Liver (tissue), 3 donors: ENCODE measurements around the gene BDH1.

ENCODE experiments used
- FOXA1 ChIP-seq: IDR thresholded peaks from 2 replicates; pipeline ENCODE4 v1.6.1; 2016; ENCODE audit warnings: antibody characterized with exemption
- JUND ChIP-seq, 2 donors: IDR thresholded peaks; 2 replicates each; pipeline ENCODE4 v1.6.1; 2016; ENCODE audit warnings: antibody characterized with exemption in 2 of 2
- RAD21 ChIP-seq, 2 donors: IDR thresholded peaks; 2 replicates each; pipeline ENCODE4 v1.6.1; 2016; ENCODE audit warnings: antibody characterized with exemption in 2 of 2, mild to moderate bottlenecking in 2 of 2
- RXRA ChIP-seq, 2 donors: IDR thresholded peaks; 2 replicates each; pipeline ENCODE4 v1.6.1; 2017 to 2018; ENCODE audit warnings: antibody characterized with exemption in 2 of 2, mild to moderate bottlenecking in 1 of 2
- SP1 ChIP-seq: IDR thresholded peaks from 2 replicates; pipeline ENCODE4 v1.6.1; 2018; ENCODE audit warnings: antibody characterized with exemption, mild to moderate bottlenecking
- TF ChIP-seq, protein P1 (sequence below): fragments of 150-350 bp; IDR thresholded peaks from 2 replicates; pipeline ENCODE4 v1.5.1; 2017; ENCODE audit warnings: improper control_type of control experiment, low read depth, low read length; ENCODE audit not compliant: missing input control
- TF ChIP-seq, protein P2 (sequence below): IDR thresholded peaks from 2 replicates; pipeline ENCODE4 v1.6.1; 2016; ENCODE audit warnings: antibody characterized with exemption, mild to moderate bottlenecking
- donor health status: healthy.
- donor health status: healthy.

DNA sequence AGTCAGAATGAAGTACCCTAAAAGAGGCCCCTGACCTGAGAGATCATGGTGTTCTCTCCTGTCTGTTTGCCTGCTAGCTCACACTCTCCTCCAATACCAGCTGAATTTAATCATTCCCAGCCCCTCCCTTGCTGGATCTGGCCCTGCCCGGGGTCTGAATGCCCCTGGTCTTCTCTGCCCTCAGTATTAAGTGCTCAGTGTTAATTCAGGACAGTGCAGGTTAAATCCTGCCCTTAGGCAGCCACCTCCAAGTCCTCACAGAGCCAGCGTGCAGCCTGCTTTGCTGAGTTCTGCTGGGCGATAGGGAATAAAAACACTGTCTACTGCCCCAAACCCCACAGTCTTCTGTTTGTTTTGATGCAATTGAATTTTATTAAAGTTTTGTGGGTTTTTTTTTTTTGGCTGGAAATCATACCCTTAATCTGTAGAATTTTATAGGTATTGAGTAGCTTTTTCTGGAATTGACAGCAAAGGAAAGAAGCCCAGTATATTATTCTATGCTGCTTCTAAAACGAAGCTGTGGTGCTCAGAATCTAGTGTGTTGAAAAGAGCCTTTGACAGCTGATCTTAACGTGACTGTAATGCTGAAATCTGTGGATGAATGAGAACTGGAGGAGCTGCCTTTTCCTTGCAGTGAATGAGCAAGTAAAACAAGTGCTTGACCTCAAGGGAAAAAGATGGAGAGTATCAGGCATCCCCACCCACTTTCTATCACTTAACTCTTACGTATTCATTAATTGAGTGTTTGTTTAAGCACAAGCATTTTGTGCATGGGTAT lies 12.3 kb upstream of the BDH1 start:
- TF ChIP-seq SP1 (no peak), JUND (IDR thresholded peaks at IDR 0.05) (no peak), RXRA (IDR thresholded peaks at IDR 0.05) (no peak), FOXA1 (no peak), RAD21 (IDR thresholded peaks at IDR 0.05) (no peak)
- TF ChIP-seq, protein P1, sequence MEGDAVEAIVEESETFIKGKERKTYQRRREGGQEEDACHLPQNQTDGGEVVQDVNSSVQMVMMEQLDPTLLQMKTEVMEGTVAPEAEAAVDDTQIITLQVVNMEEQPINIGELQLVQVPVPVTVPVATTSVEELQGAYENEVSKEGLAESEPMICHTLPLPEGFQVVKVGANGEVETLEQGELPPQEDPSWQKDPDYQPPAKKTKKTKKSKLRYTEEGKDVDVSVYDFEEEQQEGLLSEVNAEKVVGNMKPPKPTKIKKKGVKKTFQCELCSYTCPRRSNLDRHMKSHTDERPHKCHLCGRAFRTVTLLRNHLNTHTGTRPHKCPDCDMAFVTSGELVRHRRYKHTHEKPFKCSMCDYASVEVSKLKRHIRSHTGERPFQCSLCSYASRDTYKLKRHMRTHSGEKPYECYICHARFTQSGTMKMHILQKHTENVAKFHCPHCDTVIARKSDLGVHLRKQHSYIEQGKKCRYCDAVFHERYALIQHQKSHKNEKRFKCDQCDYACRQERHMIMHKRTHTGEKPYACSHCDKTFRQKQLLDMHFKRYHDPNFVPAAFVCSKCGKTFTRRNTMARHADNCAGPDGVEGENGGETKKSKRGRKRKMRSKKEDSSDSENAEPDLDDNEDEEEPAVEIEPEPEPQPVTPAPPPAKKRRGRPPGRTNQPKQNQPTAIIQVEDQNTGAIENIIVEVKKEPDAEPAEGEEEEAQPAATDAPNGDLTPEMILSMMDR, result no peak
- TF ChIP-seq, protein P2, sequence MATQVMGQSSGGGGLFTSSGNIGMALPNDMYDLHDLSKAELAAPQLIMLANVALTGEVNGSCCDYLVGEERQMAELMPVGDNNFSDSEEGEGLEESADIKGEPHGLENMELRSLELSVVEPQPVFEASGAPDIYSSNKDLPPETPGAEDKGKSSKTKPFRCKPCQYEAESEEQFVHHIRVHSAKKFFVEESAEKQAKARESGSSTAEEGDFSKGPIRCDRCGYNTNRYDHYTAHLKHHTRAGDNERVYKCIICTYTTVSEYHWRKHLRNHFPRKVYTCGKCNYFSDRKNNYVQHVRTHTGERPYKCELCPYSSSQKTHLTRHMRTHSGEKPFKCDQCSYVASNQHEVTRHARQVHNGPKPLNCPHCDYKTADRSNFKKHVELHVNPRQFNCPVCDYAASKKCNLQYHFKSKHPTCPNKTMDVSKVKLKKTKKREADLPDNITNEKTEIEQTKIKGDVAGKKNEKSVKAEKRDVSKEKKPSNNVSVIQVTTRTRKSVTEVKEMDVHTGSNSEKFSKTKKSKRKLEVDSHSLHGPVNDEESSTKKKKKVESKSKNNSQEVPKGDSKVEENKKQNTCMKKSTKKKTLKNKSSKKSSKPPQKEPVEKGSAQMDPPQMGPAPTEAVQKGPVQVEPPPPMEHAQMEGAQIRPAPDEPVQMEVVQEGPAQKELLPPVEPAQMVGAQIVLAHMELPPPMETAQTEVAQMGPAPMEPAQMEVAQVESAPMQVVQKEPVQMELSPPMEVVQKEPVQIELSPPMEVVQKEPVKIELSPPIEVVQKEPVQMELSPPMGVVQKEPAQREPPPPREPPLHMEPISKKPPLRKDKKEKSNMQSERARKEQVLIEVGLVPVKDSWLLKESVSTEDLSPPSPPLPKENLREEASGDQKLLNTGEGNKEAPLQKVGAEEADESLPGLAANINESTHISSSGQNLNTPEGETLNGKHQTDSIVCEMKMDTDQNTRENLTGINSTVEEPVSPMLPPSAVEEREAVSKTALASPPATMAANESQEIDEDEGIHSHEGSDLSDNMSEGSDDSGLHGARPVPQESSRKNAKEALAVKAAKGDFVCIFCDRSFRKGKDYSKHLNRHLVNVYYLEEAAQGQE, result no peak
